ENCODE data around the gene HPSE2. TPM values are rescaled to one million over a fixed set of nuclear protein-coding genes. Genes with fewer than 3 reads are reported as not detected.
"Not testable (repeated sequence)": the region's sequence is repeated elsewhere in the genome, so short reads cannot be mapped to it uniquely, and the experiment has no call there.

The HPSE2 gene
- total RNA-seq, 1 donor: 5.6 TPM

DNA sequence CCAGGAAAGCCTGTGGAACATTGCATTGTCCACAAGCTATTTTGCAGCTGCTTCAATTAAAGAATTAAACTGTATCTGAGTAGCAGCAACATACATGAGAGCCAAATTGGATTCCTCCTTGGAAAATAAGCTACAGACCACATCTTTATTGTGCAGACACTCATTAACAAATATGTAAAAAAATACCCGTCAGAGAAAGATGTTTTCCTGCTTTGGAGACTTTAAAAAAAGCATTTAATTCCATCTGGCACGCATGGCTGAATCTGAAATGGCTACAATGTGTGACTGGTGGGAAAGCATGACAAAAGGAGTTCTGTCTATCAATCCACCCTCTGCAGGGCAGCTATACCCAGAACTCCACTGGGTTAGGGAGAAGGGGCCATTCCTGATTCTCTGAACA is 715.8 kb downstream of the HPSE2 start:
- TF ChIP-seq, protein P1, sequence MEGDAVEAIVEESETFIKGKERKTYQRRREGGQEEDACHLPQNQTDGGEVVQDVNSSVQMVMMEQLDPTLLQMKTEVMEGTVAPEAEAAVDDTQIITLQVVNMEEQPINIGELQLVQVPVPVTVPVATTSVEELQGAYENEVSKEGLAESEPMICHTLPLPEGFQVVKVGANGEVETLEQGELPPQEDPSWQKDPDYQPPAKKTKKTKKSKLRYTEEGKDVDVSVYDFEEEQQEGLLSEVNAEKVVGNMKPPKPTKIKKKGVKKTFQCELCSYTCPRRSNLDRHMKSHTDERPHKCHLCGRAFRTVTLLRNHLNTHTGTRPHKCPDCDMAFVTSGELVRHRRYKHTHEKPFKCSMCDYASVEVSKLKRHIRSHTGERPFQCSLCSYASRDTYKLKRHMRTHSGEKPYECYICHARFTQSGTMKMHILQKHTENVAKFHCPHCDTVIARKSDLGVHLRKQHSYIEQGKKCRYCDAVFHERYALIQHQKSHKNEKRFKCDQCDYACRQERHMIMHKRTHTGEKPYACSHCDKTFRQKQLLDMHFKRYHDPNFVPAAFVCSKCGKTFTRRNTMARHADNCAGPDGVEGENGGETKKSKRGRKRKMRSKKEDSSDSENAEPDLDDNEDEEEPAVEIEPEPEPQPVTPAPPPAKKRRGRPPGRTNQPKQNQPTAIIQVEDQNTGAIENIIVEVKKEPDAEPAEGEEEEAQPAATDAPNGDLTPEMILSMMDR (IDR thresholded peaks at IDR 0.05; ENCODE audit: insufficient read depth, low read depth, low read length): no peak
- no peak overlapping the region for H3K4me3 ChIP-seq (ENCODE audit: low read depth, low read length)
- no peak for DNase-seq (ENCODE audit: low read depth)

DNA sequence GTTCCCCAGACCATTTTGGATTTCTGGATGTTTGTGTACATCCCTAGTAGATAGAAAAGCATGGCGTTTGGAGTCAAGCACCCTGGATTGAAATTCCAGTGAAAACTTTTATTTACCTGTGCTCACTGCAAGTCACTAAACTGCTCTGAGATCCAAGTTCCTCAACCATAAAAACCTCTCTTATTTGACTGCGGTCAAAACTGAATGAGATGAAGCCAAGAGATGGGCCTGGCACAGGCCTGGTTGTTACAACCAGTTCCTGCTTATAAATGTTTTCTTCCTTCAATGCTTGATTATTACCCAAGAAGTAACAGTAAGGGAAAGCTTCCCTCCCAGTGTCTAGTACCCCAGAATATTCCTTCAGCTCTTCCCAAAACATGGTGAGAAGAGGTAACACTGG is 718.0 kb downstream of the HPSE2 start:
- TF ChIP-seq, protein P1 (IDR thresholded peaks at IDR 0.05; ENCODE audit: insufficient read depth, low read depth, low read length): no peak
- DNase-seq (ENCODE audit: low read depth): no peak
- no peak overlapping the region for H3K4me3 ChIP-seq (ENCODE audit: low read depth, low read length)

DNA sequence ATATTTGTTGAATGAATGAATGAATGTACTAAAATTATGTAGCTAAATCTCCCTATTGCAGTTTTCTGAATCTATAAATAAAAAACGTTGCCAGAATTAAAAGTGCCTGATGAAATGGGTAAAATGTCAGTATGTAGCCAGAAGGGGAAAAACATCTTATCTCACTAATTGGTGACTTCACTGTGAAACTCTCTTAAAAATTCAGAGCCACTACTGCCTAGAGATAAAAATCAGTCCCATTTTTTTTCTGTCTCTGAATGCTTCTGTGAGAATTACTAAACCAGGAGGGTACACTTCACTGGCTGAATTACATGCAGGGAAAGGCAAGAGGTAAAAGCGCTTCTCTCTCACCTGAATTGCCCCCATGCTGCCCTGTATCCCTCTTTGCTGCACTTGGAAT is 719.3 kb downstream of the HPSE2 start:
- DNase-seq (ENCODE audit: low read depth): no peak
- TF ChIP-seq, protein P1 (IDR thresholded peaks at IDR 0.05; ENCODE audit: insufficient read depth, low read depth, low read length): no peak
- H3K4me3 ChIP-seq (ENCODE audit: low read depth, low read length): no peak overlapping the region

DNA sequence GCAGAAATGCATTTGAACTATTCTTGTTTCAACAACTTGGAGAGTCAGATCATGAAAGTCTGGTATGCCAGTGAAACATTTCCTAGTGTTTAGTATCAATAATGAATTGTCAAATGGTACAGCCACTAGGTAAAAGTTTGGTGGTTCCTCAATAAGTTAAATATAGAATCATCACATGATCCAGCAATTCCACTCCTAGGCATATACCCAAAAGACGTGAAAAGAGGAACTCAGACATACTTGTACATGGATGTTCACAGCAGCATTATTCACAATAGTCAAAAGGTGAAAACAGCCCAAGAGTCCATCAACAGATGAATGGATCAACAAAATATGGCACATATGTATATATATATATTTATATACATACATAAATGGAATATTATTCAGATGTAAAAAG is 721.9 kb downstream of the HPSE2 start:
- DNase-seq (ENCODE audit: low read depth): no peak
- TF ChIP-seq, protein P1 (IDR thresholded peaks at IDR 0.05; ENCODE audit: insufficient read depth, low read depth, low read length): no peak
- no peak overlapping the region for H3K4me3 ChIP-seq (ENCODE audit: low read depth, low read length)

DNA sequence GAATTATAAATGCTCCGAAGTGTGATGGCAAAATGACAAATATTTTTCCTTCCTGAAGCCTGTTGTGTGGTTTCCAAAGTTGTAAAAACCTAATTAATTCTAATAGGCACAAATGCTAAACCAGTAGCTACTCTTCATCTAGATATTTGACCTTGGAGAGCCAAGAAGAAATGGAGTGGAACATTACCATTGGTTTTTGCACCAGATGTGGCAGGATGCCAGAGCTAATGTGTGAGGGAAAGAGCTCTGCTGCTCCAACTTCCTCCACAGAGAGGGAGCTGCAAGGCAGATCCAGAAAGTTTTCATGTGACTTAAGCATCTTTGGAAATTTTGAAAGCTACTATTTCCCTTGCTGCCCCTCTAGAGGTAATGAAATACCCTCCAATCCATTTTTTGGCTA is 723.8 kb downstream of the HPSE2 start:
- TF ChIP-seq, protein P1 (IDR thresholded peaks at IDR 0.05; ENCODE audit: insufficient read depth, low read depth, low read length): no peak
- DNase-seq (ENCODE audit: low read depth): no peak
- no peak overlapping the region for H3K4me3 ChIP-seq (ENCODE audit: low read depth, low read length)

DNA sequence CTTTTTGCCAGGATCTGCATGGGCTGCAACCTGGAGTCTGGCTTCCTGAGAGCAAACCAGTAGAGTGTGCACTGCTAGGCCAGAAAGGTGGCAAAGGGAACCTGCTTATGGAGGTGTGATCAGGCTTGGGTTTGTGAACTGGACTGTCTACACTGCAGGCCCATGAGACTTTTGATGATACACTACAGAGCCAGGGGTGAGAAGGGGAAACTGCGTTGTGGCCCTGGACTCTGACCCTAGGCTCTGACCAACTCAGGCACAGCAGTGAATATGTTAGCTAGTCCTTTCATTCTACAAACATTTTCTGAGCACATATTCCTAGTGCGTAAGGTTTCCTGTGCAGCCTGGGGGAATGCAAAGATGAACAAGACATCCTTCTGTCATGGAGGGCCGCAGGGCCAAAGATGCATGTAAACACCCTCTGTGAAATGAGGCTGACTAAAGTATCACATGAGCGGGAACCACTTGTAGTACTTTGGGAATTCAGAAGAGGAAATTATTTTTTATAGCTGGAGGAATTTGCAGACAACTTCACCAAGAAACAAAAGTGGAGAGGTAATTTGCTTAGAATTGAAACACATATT is 725.1 kb downstream of the HPSE2 start:
- TF ChIP-seq, protein P1 (IDR thresholded peaks at IDR 0.05; ENCODE audit: insufficient read depth, low read depth, low read length): no peak
- DNase-seq (ENCODE audit: low read depth): peak; percentile 66
- no peak overlapping the region for H3K4me3 ChIP-seq (ENCODE audit: low read depth, low read length)

DNA sequence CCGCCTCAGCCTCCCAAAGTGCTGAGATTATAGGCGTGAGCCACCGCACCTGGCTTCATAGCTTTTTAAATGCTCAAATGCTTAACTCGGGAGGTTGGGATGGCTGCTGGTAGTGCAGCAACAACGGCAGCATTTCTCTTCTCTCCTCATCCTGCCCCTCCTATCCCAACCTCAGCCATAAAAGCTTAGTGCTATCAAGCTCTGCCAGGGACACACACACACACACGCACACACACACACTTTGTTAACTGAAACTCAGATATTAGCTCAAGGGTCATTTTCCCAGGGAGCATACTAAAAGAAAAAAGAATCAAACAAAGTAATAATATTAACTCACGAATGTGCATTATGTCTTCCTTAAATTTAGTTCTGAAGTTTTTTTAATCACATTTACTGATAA is 725.9 kb downstream of the HPSE2 start:
- TF ChIP-seq, protein P1 (IDR thresholded peaks at IDR 0.05; ENCODE audit: insufficient read depth, low read depth, low read length): no peak
- H3K4me3 ChIP-seq (ENCODE audit: low read depth, low read length): no peak overlapping the region
- DNase-seq (ENCODE audit: low read depth): no peak

DNA sequence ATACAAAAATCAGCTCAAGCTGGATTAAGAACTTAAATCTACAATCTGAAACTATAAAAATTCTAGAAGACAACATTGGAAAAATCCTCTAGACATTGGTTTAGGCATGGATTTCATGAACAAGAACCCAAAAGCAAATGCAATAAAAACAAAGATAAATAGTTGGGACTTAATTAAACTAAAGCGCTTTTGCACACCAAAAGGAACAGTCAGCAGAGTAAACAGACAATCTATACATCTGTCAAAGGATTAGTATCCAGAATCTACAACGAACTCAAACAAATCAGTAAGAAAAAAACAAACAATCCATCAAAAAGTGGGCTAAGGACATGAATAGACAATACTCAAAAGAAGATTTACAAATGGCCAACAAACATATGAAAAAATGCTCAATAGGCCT is 733.1 kb downstream of the HPSE2 start:
- not testable (repeated sequence) for H3K4me3 ChIP-seq (ENCODE audit: low read depth, low read length); DNase-seq (ENCODE audit: low read depth)
